A172 (cell line): Measurements from ENCODE around the gene ERMARD. TPM values are rescaled to one million over a fixed set of nuclear protein-coding genes. Genes with fewer than 3 reads are reported as not detected.

ENCODE experiments used
- DNase-seq: peaks from one replicate; pipeline ENCODE4 v3.0.0-alpha.2; 2015; ENCODE audit warnings: low spot score
- total RNA-seq: library from RNA; depleted of rRNA; stranded (reverse); fragments of >200 nt; shearing (Covaris generic); gene quantifications from 2 replicates; pipeline ENCODE4 v1.2.3, GENCODE V29; 2014

ERMARD gene
- total RNA-seq, 1 experiment from 2014 or later = 16.6 TPM

GRCh38 chr6:169783401-169783800 is 32.0 kb downstream of the ERMARD start:
- peak; percentile 25 for DNase-seq

GRCh38 chr6:169783971-169784820 is 32.8 kb downstream of the ERMARD start:
- DNase-seq = no peak

GRCh38 chr6:169784821-169785340 is 33.5 kb downstream of the ERMARD start:
- DNase-seq = no peak

GRCh38 chr6:169785566-169785965 is 34.1 kb downstream of the ERMARD start:
- no peak for DNase-seq

- DNase-seq = no peak
Observed at GRCh38 chr6:169786349-169786748, 34.9 kb downstream of the ERMARD start.

- no peak for DNase-seq
Observed at GRCh38 chr6:169787797-169788196, 36.4 kb downstream of the ERMARD start.

- no peak for DNase-seq
Observed at GRCh38 chr6:169788809-169789145, 37.4 kb downstream of the ERMARD start.

GRCh38 chr6:169789146-169789943 is 37.9 kb downstream of the ERMARD start:
- no peak for DNase-seq

- DNase-seq = peak; percentile 53
Observed at GRCh38 chr6:169789944-169790927, 38.8 kb downstream of the ERMARD start.

GRCh38 chr6:169791721-169792131 is 40.3 kb downstream of the ERMARD start:
- DNase-seq = no peak

- no peak for DNase-seq
Observed at GRCh38 chr6:169792306-169793015, 41.0 kb downstream of the ERMARD start.

- DNase-seq = no peak
Observed at GRCh38 chr6:169793408-169793807, 42.0 kb downstream of the ERMARD start.

- DNase-seq = no peak
Observed at GRCh38 chr6:169794317-169795055, 43.1 kb downstream of the ERMARD start.

- DNase-seq = no peak
Observed at GRCh38 chr6:169795196-169795595, 43.8 kb downstream of the ERMARD start.

GRCh38 chr6:169798764-169799473 is 47.5 kb downstream of the ERMARD start:
- no peak for DNase-seq

- no peak for DNase-seq
Observed at GRCh38 chr6:169799474-169799926, 48.1 kb downstream of the ERMARD start.

GRCh38 chr6:169800116-169800667 is 48.8 kb downstream of the ERMARD start:
- DNase-seq = no peak

- peak; percentile 77 for DNase-seq
Observed at GRCh38 chr6:169800668-169801395, 49.4 kb downstream of the ERMARD start.
